HG03457 (cell line): ENCODE data around the gene TMEM240.
"Not testable (repeated sequence)": the region's sequence is repeated elsewhere in the genome, so short reads cannot be mapped to it uniquely, and the experiment has no call there.

ENCODE experiments used
- ATAC-seq: cut with Tn5 transposase; IDR thresholded peaks from one replicate; pipeline ENCODE4 v1.9.1; 2021; ENCODE audit warnings: moderate number of reproducible peaks; ENCODE audit not compliant: unreplicated experiment

Gene TMEM240

GRCh38 chr1:1527092-1527816 is 13.2 kb downstream of the TMEM240 start:
- ATAC-seq = no peak

DNA sequence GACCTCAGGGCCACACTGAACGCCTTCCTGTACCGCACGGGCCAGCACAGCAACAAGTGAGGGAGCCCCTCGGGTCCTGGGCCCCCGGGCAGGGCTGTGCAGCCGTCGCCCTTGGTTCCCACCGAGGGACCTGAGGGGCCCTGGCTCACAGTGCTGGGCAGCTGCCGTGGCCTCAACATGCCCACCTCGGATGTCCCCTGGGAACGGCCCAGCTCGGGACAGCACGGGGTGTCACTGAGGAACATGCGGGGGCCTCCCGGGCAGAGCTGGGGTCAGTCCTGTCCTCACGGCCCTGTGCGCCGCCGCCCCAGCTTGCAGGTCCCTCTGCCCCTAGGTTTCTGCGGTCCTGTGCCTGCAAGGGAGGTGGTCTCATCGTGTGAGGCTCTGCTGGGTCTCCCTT is 13.9 kb downstream of the TMEM240 start:
- ATAC-seq = not testable (repeated sequence)

DNA sequence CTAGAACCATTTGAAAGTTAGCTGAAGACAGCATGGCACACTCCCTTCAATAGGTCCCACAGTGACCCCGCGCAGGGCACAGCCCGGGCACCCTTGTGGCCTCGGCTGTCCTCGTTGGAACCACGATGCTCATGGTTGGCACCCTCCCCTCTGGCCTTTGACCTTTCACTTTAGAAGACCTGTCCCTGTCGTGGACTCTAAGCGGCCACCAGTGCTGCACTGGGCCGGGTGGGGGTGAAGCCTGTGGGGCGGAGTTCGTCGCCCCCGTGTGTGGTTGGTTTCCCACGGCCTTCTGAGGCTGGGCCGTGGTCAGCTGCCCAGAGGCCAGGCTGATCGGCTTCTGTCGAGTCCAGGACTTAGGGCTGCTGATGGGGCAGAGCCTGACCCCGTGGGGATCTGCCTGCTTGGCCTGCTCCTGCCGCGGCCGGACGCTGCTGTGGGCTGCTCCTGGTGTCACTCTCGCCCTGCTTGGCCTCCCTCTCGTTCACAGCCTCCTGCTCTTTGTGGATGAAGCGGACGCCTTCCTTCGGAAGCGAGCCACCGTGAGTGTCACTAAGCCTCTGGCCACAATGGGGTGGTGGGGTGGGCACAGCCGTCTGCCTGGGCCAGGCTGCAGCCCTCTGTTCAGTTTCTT is 15.6 kb downstream of the TMEM240 start:
- ATAC-seq = not testable (repeated sequence)

DNA sequence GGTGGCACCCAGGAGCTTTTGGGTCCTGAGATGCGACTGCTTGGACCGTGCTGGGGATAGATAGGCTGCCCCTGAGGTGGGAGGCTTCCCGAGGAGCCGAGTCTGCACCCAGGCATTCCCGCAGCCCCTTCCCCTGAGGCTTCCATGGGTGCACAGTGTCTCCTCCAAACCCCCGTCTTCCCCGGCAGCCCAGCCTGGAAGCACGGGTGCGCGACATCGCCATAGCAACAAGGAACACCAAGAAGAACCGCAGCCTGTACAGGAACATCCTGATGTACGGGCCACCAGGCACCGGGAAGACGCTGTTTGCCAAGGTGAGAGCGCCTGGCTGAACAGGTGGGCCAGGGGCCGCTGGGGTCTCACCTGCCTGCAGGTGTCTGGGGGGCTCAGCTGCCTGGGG is 16.8 kb downstream of the TMEM240 start:
- ATAC-seq = not testable (repeated sequence)

GRCh38 chr1:1523226-1523625 is 17.2 kb downstream of the TMEM240 start:
- not testable (repeated sequence) for ATAC-seq

DNA sequence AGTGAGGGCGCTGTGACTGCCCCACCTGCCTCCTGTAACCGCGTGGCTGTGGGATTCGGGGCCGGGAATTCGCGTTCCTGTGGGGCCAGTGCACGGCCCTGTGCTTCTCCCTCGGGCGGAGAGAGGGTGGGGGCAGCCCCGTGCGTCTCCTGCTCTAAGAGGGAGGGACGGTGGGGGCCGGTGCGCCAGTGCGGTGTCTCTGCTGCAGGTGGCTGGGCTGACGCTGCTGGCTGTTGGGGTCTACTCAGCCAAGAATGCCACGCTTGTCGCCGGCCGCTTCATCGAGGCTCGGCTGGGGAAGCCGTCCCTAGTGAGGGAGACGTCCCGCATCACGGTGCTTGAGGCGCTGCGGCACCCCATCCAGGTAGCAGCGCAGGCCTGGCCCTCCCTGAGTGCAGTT is 17.9 kb downstream of the TMEM240 start:
- ATAC-seq = not testable (repeated sequence)

DNA sequence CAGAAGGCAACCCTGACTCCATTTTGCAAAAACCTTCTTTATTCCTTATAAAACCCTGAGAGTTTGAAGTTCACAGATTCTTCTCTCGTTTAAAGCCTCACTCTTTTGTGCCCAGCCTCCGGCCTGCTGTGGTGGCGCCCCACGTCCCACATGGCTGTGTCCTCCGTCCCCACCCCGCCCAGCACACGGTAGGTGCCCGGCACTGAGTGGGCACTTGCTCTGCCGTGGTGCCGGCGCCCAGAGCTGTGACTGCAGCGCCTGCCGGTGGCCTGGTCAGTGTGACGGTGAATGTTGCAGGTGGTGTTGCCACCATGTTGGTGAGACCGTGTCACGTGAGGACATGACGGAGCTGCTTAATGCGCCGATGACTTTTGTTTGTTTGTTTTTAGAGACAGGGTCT is 19.1 kb downstream of the TMEM240 start:
- no peak for ATAC-seq

DNA sequence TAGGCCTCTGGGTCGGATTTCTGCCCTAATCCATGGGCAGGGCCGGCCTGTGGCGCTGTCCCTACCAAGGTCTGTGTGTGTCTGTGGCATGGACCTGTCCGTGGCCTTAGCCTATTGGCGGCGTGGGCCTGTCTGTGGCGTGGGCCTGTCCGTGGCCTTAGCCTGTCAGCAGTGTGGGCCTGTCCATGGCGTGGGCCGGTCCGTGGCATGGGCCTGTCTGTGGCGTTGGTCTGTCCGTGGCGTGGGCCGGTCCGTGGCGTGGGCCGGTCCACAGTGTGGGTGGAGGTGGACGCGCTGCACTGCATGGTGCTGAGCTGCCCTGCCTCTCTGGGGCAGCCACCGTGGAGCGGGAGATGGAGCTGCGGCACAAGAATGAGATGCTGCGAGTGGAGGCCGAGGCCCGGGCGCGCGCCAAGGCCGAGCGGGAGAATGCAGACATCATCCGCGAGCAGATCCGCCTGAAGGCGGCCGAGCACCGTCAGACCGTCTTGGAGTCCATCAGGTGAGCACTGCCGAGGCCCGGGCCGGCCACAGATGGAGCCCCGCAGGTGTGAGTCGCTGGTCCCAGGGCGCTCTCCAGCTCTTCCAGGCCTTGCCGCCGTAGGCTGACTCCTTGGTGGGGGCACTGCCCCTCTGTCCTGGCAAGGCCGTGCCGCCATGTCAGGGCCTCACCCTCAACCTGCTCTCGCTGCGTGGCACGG is 20.5 kb downstream of the TMEM240 start:
- ATAC-seq = not testable (repeated sequence)

DNA sequence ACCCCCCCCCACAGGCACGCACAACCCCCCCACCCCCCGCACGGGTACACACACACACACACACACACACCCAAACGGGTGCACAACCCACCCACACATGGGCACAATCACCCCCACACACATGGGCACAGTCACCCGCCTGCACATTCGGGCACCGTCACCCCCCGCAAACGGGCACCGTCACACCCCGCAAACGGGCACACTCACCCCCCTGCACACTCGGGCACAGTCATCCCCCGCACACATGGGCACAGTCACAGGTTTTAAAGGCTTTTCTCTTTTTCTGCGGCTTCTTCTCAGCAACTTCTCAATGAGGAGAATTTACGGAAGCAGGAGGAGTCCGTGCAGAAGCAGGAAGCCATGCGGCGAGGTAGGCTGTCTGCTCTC is 21.8 kb downstream of the TMEM240 start:
- ATAC-seq = not testable (repeated sequence)

GRCh38 chr1:1517973-1518620 is 22.3 kb downstream of the TMEM240 start:
- ATAC-seq = no peak

DNA sequence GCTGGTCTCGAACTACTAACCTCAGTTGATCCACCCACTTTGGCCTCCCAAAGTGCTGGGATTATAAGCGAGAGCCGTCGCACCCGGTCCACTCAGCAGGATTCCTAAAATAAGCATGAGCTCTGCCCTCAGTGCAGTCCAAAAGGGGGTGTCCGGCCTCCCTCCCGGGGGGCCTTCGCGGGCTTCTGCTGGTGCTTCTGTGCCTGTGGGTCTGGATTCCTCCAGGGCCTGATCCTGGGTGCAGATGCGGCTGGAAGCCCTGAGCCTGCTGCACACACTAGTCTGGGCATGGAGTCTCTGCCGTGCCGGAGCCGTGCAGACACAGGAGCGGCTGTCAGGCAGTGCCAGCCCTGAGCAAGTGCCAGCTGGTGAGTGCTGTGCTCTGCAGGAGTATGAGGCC is 23.5 kb downstream of the TMEM240 start:
- ATAC-seq = not testable (repeated sequence)

GRCh38 chr1:1514376-1514775 is 26.0 kb downstream of the TMEM240 start:
- not testable (repeated sequence) for ATAC-seq

GRCh38 chr1:1513675-1514074 is 26.7 kb downstream of the TMEM240 start:
- ATAC-seq = not testable (repeated sequence)

DNA sequence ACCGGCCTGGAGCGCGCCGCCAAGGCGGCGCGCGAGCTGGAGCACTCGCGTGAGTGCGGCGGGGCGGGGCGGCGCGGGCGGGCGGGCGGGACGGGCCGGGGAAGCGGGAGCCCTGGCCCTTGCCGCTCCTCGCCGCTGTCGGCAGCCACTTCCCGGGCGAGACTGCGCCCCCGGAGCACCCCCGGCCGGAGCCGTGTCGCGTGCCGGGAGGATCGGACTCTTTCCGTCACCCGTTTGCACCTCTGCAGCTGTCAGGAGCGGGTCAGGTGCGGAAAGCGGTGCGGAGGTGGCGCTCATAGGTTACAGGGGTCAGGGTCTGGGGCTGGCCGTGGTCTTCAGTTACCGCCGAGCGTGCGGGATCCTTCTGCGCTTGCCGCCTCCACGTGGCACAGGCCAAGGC is 28.0 kb downstream of the TMEM240 start:
- ATAC-seq = not testable (repeated sequence)

DNA sequence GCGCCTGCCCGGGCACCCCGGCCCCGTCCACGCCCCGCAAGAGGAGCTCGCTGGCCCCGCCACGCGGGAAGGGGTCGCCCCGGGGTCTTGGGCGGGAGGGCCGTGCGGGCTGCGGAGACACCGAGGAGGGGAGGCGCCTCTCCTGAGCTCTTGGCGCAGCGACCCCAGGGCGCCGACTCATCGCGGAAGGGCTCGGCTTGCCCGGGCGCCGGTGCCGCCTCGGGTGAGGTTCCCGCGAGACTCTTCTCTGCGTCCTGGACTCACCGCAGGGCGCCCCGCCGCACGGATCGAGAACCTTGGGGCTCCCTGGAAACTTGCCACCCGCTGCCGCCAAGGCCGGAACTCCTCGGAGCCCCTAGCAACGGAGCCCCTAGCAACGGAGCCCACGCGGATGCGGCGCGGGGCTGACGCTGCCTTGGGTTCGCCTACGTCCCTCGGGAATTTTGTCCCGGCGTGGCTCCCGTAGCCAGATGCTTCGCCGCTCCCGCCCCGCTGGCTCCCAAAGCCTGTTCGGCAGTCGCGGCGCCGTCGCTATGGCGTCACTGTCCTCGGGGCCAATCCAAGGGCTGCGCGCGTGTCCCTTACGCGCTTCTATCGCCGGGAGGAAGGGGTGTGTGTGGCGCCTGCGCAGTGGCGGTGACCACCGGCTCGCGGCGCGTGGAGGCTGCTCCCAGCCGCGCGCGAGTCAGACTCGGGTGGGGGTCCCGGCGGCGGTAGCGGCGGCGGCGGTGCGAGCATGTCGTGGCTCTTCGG is 28.7 kb downstream of the TMEM240 start, which contains the start of gene ATAD3A:
TSS of gene ATAD3A (plus strand) at position 630 of the 753 bp plus-strand sequence. CDS start at position 737, 107 bp downstream.
- peak; percentile 66 for ATAC-seq

- no peak for ATAC-seq
Measured at GRCh38 chr1:1510912-1511532, 29.4 kb downstream of the TMEM240 start.

DNA sequence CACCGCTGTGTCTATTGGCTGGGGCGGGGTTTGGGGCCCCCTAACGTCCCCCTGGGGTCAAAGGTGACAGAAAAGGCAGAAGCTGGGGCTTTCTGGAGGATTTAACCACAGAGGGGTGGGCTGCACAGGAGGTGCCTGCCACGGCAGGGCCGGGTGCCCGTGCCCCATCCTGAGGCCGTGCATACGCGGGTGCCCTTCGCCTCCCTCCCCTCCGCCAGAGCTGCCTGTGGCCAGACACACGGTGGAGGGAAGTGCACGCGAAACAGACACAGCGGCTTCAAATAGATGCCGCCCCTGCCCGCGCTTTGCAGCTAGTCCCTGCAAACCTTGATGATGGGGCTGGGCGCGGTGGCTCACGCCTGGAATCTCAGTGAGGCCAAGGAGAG is 31.0 kb downstream of the TMEM240 start:
- not testable (repeated sequence) for ATAC-seq

GRCh38 chr1:1508775-1509464 is 31.5 kb downstream of the TMEM240 start:
- ATAC-seq = not testable (repeated sequence)

GRCh38 chr1:1507305-1507704 is 33.1 kb downstream of the TMEM240 start:
- no peak for ATAC-seq
